Measurements from ENCODE around the gene COL4A6. TPM values are rescaled to one million over a fixed set of nuclear protein-coding genes. Genes with fewer than 3 reads are reported as not detected.

Gene COL4A6
- total RNA-seq, 1 experiment from 2014 or later: 2.4 TPM

DNA sequence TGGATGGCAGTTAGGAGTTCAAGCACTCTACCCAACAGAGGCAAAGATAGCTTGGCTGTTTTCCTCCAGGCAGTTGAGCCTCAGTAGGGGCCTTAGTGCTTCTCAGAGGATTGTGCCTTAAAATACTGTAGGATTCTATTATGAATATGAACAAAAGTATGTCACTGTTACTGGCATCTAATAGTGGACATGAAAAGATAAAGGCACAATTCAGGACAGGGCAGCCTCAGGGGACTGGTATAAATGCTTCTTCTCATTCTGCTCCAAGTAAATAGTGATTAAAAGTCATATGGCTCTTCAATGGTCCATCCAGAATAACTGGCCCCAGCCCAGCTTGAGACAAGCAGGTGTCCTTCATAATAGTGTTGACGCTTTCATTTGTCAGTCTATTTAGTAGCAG is 17.7 kb downstream of the COL4A6 start:
- Histone ChIP-seq H3K4me3 (replicated peaks in 1 of 2; ENCODE audit: low read depth in 1 of 2, low read length in 2 of 2) (no peak overlapping the region), H3K9me3 (ENCODE audit: control insufficient read depth in 1 of 2, insufficient read depth in 1 of 2, low read depth in 1 of 2, low read length in 2 of 2) (no peaks in the 10 kb centered on the region), H3K4me2 (ENCODE audit: low read length) (no peak overlapping the region), H3K79me2 (ENCODE audit: insufficient read depth, low read length) (no peaks in the 10 kb centered on the region), H3K36me3 (ENCODE audit: control insufficient read depth in 1 of 2, insufficient read depth in 2 of 2, low read length in 2 of 2) (no peaks in the 10 kb centered on the region), H3K9me2 (ENCODE audit: insufficient read depth) (no peaks in the 10 kb centered on the region), H4K20me1 (ENCODE audit: insufficient read depth) (no peaks in the 10 kb centered on the region), H3K27ac (ENCODE audit: low read depth, low read length) (no peak overlapping the region), H3K9ac (ENCODE audit: low read length) (no peak overlapping the region), H3K27me3 (ENCODE audit: insufficient read depth, low read length) (no peaks in the 10 kb centered on the region), H2AFZ (ENCODE audit: low read depth, low read length, poor library complexity, severe bottlenecking) (no peak overlapping the region), H3K4me1 (ENCODE audit: control insufficient read depth in 1 of 2, insufficient read depth in 2 of 2, low read length in 2 of 2) (no peaks in the 10 kb centered on the region)
- ChIA-PET CTCF (no interaction called here), RAD21 (ENCODE audit: low non-redundant PET in 1 of 2, low total read pairs in 2 of 2, uncharacterized antibody in 2 of 2, unreplicated experiment in 2 of 2) (no interaction called here), POLR2A (no interaction called here)
- no peak for TF ChIP-seq EZH2 (IDR thresholded peaks at IDR 0.05)
- TF ChIP-seq JUND (IDR thresholded peaks at IDR 0.05): no peak
- no peak for TF ChIP-seq RAD21 (IDR thresholded peaks at IDR 0.05; ENCODE audit: low read depth)
- no TSS peak for BruUV-seq (replicated peaks)
- no peak for ATAC-seq
- DNase-seq (ENCODE audit: low read depth, low spot score): no peak
- intact Hi-C loops (cut with micrococcal nuclease): no loop called here

DNA sequence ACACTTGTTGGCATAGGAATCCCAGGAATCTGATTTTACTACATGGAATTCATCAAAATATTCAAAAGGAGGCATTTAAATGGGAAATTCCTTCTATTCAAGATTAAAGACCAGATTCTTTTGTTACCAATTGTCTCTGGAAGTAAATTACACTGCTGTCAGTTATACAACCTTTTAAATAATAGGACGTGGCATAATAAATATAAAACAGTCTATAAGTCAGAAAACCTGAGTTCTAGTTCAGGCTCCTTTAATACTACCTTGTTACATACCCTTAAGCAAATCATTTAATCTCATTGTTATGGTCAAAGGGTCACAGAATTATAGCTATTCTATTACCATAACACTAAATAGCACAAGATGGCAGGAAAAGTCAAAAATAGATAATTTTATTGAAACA is 18.8 kb downstream of the COL4A6 start:
- no peaks in the 10 kb centered on the region for H3K27me3 ChIP-seq (ENCODE audit: insufficient read depth, low read length)
- no peak overlapping the region for H3K4me2 ChIP-seq (ENCODE audit: low read length)
- H3K9ac ChIP-seq (ENCODE audit: low read length): no peak overlapping the region
- no peak overlapping the region for H2AFZ ChIP-seq (ENCODE audit: low read depth, low read length, poor library complexity, severe bottlenecking)
- H3K9me3 ChIP-seq (ENCODE audit: control insufficient read depth in 1 of 2, insufficient read depth in 1 of 2, low read depth in 1 of 2, low read length in 2 of 2): no peaks in the 10 kb centered on the region
- ChIA-PET RAD21 (ENCODE audit: low non-redundant PET in 1 of 2, low total read pairs in 2 of 2, uncharacterized antibody in 2 of 2, unreplicated experiment in 2 of 2) (no interaction called here), POLR2A (no interaction called here), CTCF (no interaction called here)
- no peaks in the 10 kb centered on the region for H3K4me1 ChIP-seq (ENCODE audit: control insufficient read depth in 1 of 2, insufficient read depth in 2 of 2, low read length in 2 of 2)
- no peaks in the 10 kb centered on the region for H4K20me1 ChIP-seq (ENCODE audit: insufficient read depth)
- no TSS peak for BruUV-seq (replicated peaks)
- ATAC-seq (no peak), DNase-seq (ENCODE audit: low read depth, low spot score) (no peak)
- no peak overlapping the region for H3K4me3 ChIP-seq (replicated peaks in 1 of 2; ENCODE audit: low read depth in 1 of 2, low read length in 2 of 2)
- H3K27ac ChIP-seq (ENCODE audit: low read depth, low read length): no peak overlapping the region
- H3K9me2 ChIP-seq (ENCODE audit: insufficient read depth): no peaks in the 10 kb centered on the region
- intact Hi-C loops (cut with micrococcal nuclease): no loop called here
- H3K79me2 ChIP-seq (ENCODE audit: insufficient read depth, low read length): no peaks in the 10 kb centered on the region
- no peaks in the 10 kb centered on the region for H3K36me3 ChIP-seq (ENCODE audit: control insufficient read depth in 1 of 2, insufficient read depth in 2 of 2, low read length in 2 of 2)
- TF ChIP-seq ATF3 (IDR thresholded peaks at IDR 0.05) (no peak), ZFX (IDR thresholded peaks at IDR 0.05) (no peak), SRF (IDR thresholded peaks at IDR 0.05; ENCODE audit: low read depth) (no peak), EGR1 (IDR thresholded peaks at IDR 0.05; ENCODE audit: low read depth) (no peak), CTCF (IDR thresholded peaks at IDR 0.05 in 2 of 3, conservative IDR thresholded peaks at IDR 0.05 in 1 of 3; ENCODE audit: borderline replicate concordance in 1 of 3, insufficient read depth in 1 of 3, low read depth in 2 of 3, low read length in 2 of 3) (no peak), YY1 (IDR thresholded peaks at IDR 0.05; ENCODE audit: extremely low read depth, insufficient replicate concordance, low read depth, low read length) (no peak), POLR2A (IDR thresholded peaks at IDR 0.05; ENCODE audit: borderline replicate concordance, extremely low read depth, insufficient read depth, insufficient read length) (no peak), RAD21 (IDR thresholded peaks at IDR 0.05; ENCODE audit: low read depth) (no peak), MAX (IDR thresholded peaks at IDR 0.05) (no peak), CBX3 (IDR thresholded peaks at IDR 0.05; ENCODE audit: low read depth) (no peak), JUND (IDR thresholded peaks at IDR 0.05) (no peak), REST (IDR thresholded peaks at IDR 0.05; ENCODE audit: low read depth) (no peak), POLR2AphosphoS5 (IDR thresholded peaks at IDR 0.05; ENCODE audit: low read depth, low read length) (no peak), ZNF274 (IDR thresholded peaks at IDR 0.05; ENCODE audit: low read depth, low read length) (no peak), CEBPB (IDR thresholded peaks at IDR 0.05; ENCODE audit: low read depth) (no peak), EZH2 (IDR thresholded peaks at IDR 0.05) (no peak), TCF7L2 (IDR thresholded peaks at IDR 0.05; ENCODE audit: borderline replicate concordance, extremely low read depth, insufficient read depth, insufficient read length) (no peak)
